ENCODE measurements around the gene TFB2M.
"Not testable (repeated sequence)": the region's sequence is repeated elsewhere in the genome, so short reads cannot be mapped to it uniquely, and the experiment has no call there.

Gene TFB2M, protein sequence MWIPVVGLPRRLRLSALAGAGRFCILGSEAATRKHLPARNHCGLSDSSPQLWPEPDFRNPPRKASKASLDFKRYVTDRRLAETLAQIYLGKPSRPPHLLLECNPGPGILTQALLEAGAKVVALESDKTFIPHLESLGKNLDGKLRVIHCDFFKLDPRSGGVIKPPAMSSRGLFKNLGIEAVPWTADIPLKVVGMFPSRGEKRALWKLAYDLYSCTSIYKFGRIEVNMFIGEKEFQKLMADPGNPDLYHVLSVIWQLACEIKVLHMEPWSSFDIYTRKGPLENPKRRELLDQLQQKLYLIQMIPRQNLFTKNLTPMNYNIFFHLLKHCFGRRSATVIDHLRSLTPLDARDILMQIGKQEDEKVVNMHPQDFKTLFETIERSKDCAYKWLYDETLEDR

DNA sequence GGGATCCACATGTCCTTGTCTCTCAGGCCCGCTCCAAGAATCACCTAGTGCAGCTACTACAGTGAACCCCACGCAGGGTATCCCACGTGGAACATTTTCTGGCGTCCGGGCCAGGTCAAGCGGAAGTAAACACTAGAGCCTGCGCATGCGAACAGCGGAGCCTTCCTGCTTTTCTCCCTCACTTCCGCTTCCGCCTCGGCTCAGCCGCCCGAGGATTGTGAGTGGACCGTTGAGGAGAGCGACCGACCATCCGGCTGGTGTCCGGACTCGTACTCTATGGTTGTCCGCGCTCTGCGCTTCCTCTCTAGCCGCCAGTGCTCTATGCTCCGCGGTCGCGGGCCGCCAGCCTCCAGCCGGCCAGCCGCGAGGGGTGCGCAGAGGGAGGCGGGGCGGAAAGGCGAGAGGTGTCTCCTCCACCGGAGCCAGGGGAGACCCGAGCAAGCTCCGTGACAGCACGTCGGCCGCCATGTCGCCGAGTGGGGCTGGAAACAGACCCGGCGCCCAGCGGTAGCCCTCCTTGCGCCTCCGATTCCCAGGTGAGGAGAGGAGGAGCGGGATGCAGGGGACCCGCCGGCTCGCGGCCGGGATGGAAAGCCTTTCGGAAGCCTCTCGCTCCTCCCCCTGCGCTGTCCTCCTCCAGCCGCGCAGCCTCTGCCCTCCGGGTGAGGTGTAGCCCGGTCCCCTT is at the start of gene TFB2M, which contains the start of gene CNST:
Gene TFB2M (minus strand): TSS at position 134 of the 685 bp plus-strand sequence. CDS start 123 bp downstream, at position 11.
Gene CNST (plus strand): TSS at position 329 of the 685 bp plus-strand sequence. CDS start 25,107 bp downstream, outside the sequence.
- TF ChIP-seq, protein P1, sequence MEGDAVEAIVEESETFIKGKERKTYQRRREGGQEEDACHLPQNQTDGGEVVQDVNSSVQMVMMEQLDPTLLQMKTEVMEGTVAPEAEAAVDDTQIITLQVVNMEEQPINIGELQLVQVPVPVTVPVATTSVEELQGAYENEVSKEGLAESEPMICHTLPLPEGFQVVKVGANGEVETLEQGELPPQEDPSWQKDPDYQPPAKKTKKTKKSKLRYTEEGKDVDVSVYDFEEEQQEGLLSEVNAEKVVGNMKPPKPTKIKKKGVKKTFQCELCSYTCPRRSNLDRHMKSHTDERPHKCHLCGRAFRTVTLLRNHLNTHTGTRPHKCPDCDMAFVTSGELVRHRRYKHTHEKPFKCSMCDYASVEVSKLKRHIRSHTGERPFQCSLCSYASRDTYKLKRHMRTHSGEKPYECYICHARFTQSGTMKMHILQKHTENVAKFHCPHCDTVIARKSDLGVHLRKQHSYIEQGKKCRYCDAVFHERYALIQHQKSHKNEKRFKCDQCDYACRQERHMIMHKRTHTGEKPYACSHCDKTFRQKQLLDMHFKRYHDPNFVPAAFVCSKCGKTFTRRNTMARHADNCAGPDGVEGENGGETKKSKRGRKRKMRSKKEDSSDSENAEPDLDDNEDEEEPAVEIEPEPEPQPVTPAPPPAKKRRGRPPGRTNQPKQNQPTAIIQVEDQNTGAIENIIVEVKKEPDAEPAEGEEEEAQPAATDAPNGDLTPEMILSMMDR (IDR thresholded peaks at IDR 0.05; ENCODE audit: insufficient read depth, low read depth, low read length, missing control alignments): no peak
- peak within 1 kb of the TSS; percentile 98 for H3K4me3 ChIP-seq (ENCODE audit: low read depth, low read length)
- peak; percentile 99 for DNase-seq (ENCODE audit: low read depth)

DNA sequence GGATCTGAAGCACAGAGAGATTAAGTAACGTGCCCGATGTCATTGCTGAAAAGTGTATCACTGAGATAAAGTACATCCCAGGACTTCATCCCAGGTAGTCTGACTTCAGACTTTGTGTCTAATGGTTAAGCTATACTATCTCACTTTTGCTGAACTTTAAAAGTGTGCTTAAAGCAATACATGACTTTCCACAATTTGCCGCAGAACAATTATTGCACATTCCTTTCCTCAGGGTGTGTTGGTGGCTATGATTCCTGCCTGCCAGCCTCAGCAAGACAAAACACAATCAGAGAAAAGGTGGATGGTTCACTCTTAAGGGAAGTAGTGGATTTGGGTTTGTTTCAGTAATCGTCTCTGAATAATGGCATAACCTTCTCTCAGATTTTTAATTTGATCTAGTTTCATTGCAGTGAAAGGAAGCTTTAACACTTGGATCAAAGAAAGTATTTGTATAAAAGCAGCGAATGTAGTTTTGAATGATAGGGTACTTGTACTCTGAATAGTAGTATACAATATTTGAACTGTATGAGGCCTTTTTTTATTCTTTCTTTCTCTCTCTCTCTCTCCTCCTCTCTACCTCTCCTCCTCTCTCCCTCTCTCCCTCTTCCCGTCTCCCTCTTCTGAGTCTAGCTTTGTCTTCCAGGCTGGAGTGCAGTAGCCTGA is 47.2 kb upstream of the TFB2M start:
- no peak for DNase-seq (ENCODE audit: low read depth)
- H3K4me3 ChIP-seq (ENCODE audit: low read depth, low read length): no peak overlapping the region
- TF ChIP-seq, protein P1 (IDR thresholded peaks at IDR 0.05; ENCODE audit: insufficient read depth, low read depth, low read length, missing control alignments): no peak

DNA sequence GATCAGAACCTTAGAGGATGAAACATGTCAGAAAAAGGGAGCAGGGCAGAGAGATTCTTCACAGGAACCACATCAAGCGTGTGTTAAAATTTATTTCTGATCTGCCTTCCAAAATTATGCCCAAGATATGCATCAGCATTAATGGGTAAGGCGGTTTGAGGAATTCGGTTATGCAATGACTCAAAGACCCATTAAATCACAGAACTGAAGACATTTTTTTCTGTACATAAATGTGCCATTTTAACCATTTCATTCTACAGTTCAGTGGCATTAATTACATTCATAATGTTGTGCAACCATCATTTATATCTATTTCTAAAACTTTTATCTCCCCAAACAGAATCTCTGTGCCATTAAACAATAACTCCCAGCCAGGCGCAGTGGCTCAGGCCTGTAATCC is 43.6 kb upstream of the TFB2M start:
- DNase-seq (ENCODE audit: low read depth): no peak
- TF ChIP-seq, protein P1 (IDR thresholded peaks at IDR 0.05; ENCODE audit: insufficient read depth, low read depth, low read length, missing control alignments): no peak
- H3K4me3 ChIP-seq (ENCODE audit: low read depth, low read length): no peak overlapping the region

DNA sequence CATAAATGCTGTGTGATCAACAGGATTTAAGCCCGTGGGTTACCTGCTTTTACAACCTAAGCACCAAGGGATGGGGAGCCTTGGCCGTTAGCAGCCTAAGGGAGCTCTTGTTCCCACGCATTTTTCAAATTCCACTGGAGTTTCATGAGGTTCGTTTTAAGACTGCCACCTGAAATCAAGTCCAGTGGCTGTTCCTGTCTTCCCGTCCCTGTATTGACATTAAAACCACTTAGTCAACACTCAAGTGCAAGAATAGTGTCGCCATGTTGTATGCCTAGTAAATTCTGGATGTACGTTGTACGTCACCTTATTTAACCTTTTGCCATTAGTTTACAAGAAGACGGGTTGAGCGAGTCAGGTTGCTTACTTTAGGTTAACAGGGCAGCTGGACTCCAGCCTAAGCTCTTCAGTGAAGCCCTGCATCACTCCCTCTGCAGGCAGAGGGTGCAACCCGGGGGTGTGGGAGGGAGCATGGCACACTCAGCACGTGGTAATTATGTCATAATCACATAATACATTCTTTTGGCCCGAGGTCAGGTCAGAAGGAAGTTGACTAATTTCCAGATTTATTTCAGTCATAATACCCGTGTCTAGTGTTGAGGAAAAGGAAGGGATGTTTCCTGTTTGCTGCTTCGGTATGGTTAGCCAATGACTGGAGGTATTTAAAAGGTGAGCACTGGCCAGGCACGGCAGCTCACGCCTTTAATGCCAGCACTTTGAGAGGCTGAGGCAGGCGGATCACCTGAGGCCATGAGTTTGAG is 42.7 kb upstream of the TFB2M start:
- H3K4me3 ChIP-seq (ENCODE audit: low read depth, low read length): no peak overlapping the region
- peak; percentile 52 for DNase-seq (ENCODE audit: low read depth)
- TF ChIP-seq, protein P1 (IDR thresholded peaks at IDR 0.05; ENCODE audit: insufficient read depth, low read depth, low read length, missing control alignments): no peak

DNA sequence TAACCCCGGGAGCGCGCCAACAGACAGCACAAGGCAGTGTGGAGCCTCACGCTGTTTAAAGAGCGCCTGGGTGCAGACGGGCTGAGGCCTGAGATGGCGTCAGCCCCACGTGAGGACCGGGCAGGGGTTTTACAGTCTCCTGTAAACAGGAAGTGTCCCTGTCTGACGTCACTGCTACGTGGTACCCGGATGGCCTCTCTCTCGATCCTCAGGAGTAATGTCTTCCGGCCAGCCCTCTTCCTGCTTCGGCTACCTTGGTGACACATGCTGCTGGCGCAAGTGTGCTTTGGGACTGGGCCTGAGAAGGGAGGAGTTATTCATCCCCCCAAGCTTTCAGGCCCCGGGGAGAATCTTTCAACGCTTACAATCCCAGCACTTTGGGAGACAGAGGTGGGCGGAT is 41.4 kb upstream of the TFB2M start:
- no peak overlapping the region for H3K4me3 ChIP-seq (ENCODE audit: low read depth, low read length)
- TF ChIP-seq, protein P1 (IDR thresholded peaks at IDR 0.05; ENCODE audit: insufficient read depth, low read depth, low read length, missing control alignments): no peak
- no peak for DNase-seq (ENCODE audit: low read depth)

DNA sequence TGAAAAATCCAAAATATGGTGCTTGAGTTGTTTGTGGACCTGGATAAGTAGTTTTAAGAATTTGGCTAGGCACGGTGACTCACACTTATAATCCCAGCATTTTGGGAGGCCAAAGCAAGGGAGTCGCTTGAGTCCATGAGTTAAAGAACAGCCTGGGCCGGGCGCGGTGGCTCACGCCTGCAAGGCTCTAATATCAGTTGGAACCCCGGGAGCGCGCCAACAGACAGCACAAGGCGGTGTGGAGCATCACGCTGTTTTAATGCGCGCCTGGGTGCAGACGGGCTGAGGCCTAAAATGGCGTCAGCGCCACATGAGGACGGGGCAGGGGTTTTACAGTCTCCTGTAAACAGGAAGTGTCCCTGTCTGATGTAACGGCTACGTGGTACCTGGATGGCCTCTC is 39.2 kb upstream of the TFB2M start:
- DNase-seq (ENCODE audit: low read depth); H3K4me3 ChIP-seq (ENCODE audit: low read depth, low read length): not testable (repeated sequence)
